ENCODE results near the gene MYOG. TPM values are rescaled to one million over a fixed set of nuclear protein-coding genes. Genes with fewer than 3 reads are reported as not detected.

The MYOG gene
- polyA plus RNA-seq, 1 donor (not counting 4 experiments of a cell fraction or from before 2014, with no cell fraction given): not detected

DNA sequence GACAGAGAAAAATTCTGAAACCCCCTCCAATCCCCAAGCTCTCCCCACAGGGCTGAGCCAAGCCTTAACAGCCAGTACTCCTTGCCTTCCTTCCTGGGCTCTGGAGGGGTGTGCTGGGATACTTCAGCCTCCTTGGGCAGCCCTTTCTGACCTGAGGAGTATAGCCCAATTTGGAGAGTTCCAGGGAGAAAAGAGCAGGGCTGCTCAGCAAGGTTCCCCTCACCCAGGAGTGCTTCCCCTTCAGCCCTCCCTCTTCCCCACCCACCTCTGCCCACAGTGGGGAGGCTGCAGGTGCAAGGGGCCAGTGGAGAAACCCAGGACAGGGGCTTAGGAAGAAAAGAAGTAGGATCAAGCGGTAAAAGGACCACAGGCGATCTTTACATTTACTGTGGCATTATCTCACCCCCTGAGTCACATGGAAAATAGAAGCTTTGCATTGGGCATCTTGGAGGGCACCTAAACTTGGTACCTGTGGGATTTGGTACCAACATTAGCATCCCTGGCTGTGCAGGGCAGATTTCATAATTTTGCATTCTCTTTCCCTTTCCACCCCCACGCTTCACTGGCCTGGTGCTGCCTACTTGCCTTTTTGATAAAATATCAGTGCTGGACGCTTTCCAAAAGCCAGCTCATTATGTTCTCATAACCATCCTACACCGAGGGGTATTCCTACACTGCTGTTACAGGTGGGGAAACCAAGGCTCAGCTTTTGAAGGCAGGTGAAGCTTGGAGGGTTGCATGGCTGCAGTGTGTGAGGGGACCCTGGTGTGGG lies 38.9 kb upstream of the MYOG start:
- Histone ChIP-seq H3K9me1 (ENCODE audit: control insufficient read depth, extremely low read depth, insufficient read depth, low read length) (no peaks in the 10 kb centered on the region), H2AFZ (ENCODE audit: control insufficient read depth, low read length) (no peak overlapping the region), H3K9ac (ENCODE audit: control insufficient read depth, extremely low read depth, insufficient read depth, low read length) (no peak overlapping the region), H3K4me3 (ENCODE audit: control insufficient read depth in 2 of 3, extremely low read depth in 1 of 3, insufficient read depth in 2 of 3, low read depth in 1 of 3, low read length in 3 of 3) (no peak overlapping the region), H3K27me3 (ENCODE audit: control insufficient read depth, extremely low read depth, insufficient read depth, low read length) (peaks cover 66% of the 10 kb centered on the region), H3K27ac (ENCODE audit: control insufficient read depth, insufficient read depth, low read length) (no peak overlapping the region), H3K79me2 (ENCODE audit: control insufficient read depth, insufficient read depth, low read length) (no peaks in the 10 kb centered on the region), H3K9me3 (ENCODE audit: control insufficient read depth, low read depth, low read length) (no peaks in the 10 kb centered on the region), H4K20me1 (ENCODE audit: control insufficient read depth, extremely low read depth, insufficient read depth, low read length) (no peaks in the 10 kb centered on the region), H3K4me2 (ENCODE audit: control insufficient read depth, extremely low read depth, insufficient read depth, low read depth, low read length) (no peak overlapping the region), H3K36me3 (ENCODE audit: control insufficient read depth in 2 of 2, extremely low read depth in 1 of 2, insufficient read depth in 2 of 2, low read length in 2 of 2) (no peaks in the 10 kb centered on the region), H3K4me1 (ENCODE audit: control insufficient read depth, extremely low read depth, insufficient read depth, low read length) (peaks cover 5% of the 10 kb centered on the region)
- dilution Hi-C loops (cut with MboI; ENCODE audit: extremely low pct_ligation_motif_present, low sequenced_read_pairs): no loop called here
- DNase-seq (ENCODE audit: low read depth, low spot score) (no peak), FAIRE-seq (peak; percentile 59)
- TF ChIP-seq EZH2 (IDR thresholded peaks at IDR 0.05; ENCODE audit: low read length): no peak
- TF ChIP-seq, protein P1, sequence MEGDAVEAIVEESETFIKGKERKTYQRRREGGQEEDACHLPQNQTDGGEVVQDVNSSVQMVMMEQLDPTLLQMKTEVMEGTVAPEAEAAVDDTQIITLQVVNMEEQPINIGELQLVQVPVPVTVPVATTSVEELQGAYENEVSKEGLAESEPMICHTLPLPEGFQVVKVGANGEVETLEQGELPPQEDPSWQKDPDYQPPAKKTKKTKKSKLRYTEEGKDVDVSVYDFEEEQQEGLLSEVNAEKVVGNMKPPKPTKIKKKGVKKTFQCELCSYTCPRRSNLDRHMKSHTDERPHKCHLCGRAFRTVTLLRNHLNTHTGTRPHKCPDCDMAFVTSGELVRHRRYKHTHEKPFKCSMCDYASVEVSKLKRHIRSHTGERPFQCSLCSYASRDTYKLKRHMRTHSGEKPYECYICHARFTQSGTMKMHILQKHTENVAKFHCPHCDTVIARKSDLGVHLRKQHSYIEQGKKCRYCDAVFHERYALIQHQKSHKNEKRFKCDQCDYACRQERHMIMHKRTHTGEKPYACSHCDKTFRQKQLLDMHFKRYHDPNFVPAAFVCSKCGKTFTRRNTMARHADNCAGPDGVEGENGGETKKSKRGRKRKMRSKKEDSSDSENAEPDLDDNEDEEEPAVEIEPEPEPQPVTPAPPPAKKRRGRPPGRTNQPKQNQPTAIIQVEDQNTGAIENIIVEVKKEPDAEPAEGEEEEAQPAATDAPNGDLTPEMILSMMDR (optimal IDR thresholded peaks at IDR 0.05 in 1 of 3, IDR thresholded peaks at IDR 0.05 in 1 of 3, conservative IDR thresholded peaks at IDR 0.05 in 1 of 3; ENCODE audit: extremely low read depth in 1 of 3, insufficient read depth in 2 of 3, low read length in 3 of 3): no peak

DNA sequence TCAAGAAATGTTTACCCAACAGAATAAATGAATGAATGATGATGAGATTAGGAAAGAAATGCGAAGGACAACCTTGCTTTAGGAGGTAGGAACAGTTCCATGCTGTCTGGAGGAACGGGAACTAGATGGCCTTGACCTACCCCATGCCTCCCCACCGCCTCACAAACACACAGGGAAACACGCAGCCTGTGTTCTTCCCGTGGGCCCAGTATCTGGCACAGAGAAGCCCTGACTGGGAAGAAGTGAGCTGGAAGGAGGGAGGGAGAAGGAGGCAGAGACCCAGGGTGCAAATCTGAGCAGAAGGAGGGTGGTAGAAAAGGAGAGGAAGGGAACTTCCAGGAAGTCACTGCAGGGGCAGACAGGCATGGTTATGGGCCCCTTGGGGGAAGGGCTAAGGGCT lies 38.2 kb upstream of the MYOG start:
- DNase-seq (ENCODE audit: low read depth, low spot score) (no peak), FAIRE-seq (no peak)
- Histone ChIP-seq H3K27ac (ENCODE audit: control insufficient read depth, insufficient read depth, low read length) (no peak overlapping the region), H3K9me3 (ENCODE audit: control insufficient read depth, low read depth, low read length) (no peaks in the 10 kb centered on the region), H4K20me1 (ENCODE audit: control insufficient read depth, extremely low read depth, insufficient read depth, low read length) (no peaks in the 10 kb centered on the region), H3K79me2 (ENCODE audit: control insufficient read depth, insufficient read depth, low read length) (no peaks in the 10 kb centered on the region), H3K27me3 (ENCODE audit: control insufficient read depth, extremely low read depth, insufficient read depth, low read length) (peaks cover 62% of the 10 kb centered on the region), H3K4me3 (ENCODE audit: control insufficient read depth in 2 of 3, extremely low read depth in 1 of 3, insufficient read depth in 2 of 3, low read depth in 1 of 3, low read length in 3 of 3) (no peak overlapping the region), H2AFZ (ENCODE audit: control insufficient read depth, low read length) (no peak overlapping the region), H3K36me3 (ENCODE audit: control insufficient read depth in 2 of 2, extremely low read depth in 1 of 2, insufficient read depth in 2 of 2, low read length in 2 of 2) (no peaks in the 10 kb centered on the region), H3K4me1 (ENCODE audit: control insufficient read depth, extremely low read depth, insufficient read depth, low read length) (peaks cover 5% of the 10 kb centered on the region), H3K9me1 (ENCODE audit: control insufficient read depth, extremely low read depth, insufficient read depth, low read length) (no peaks in the 10 kb centered on the region), H3K9ac (ENCODE audit: control insufficient read depth, extremely low read depth, insufficient read depth, low read length) (no peak overlapping the region), H3K4me2 (ENCODE audit: control insufficient read depth, extremely low read depth, insufficient read depth, low read depth, low read length) (no peak overlapping the region)
- dilution Hi-C loops (cut with MboI; ENCODE audit: extremely low pct_ligation_motif_present, low sequenced_read_pairs): no loop called here
- no peak for TF ChIP-seq EZH2 (IDR thresholded peaks at IDR 0.05; ENCODE audit: low read length)
- TF ChIP-seq, protein P1 (optimal IDR thresholded peaks at IDR 0.05 in 1 of 3, IDR thresholded peaks at IDR 0.05 in 1 of 3, conservative IDR thresholded peaks at IDR 0.05 in 1 of 3; ENCODE audit: extremely low read depth in 1 of 3, insufficient read depth in 2 of 3, low read length in 3 of 3): no peak
